SK-N-MC (cell line): ENCODE measurements around the gene PTGDS.

Source experiments
- EZH2 ChIP-seq: fragments of 200-600 bp; sonication (generic); IDR thresholded peaks from one replicate; pipeline ENCODE4 v1.6.1; 2017; ENCODE audit warnings: antibody characterized with exemption
- POLR2AphosphoS5 ChIP-seq: IDR thresholded peaks from 2 replicates; pipeline ENCODE4 v1.6.1; 2012; ENCODE audit warnings: mild to moderate bottlenecking, low read depth, low read length, borderline replicate concordance

DNA sequence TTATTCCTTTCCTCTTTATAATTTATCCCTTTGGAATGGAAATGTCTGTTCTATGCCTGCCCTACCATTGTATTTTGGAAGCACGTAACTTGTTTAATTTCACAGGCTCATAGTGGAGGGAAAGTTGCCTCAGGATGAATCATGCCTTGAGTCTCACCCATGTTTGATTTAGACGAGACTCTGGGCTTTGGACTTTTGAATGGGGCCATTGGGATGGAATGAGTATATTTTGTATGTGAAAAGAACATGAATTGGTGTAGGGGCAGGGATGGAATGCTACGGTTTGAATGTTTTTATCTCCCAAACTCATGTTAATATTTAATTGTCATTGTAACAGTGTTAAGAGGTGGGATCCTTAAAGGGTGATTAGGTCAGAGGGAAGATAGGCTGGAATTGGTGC is 43.0 kb upstream of the PTGDS start:
- TF ChIP-seq POLR2AphosphoS5 (no peak), EZH2 (no peak)
